Measurements from ENCODE around the gene MACROD2.

The MACROD2 gene

DNA sequence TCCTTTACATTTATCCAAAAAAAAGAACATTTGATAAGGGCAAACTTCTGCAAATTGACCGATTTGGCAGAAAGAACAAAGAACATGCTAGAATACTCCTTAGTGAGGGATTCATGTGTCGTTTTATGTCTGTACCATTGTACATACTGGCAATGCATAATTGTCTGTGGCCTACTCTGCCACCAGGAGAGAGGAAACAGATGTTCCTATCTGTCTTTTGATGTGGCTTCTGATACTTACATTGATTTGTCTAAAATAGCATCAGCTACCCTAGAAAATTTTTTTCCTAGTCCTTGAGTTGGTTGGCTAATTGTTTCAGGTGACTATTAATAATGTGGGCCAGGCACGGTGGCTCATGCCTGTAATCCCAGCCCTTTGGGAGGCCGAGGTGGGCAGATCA is 1923.8 kb downstream of the MACROD2 start:
- DNase-seq (ENCODE audit: low spot score): no peak

DNA sequence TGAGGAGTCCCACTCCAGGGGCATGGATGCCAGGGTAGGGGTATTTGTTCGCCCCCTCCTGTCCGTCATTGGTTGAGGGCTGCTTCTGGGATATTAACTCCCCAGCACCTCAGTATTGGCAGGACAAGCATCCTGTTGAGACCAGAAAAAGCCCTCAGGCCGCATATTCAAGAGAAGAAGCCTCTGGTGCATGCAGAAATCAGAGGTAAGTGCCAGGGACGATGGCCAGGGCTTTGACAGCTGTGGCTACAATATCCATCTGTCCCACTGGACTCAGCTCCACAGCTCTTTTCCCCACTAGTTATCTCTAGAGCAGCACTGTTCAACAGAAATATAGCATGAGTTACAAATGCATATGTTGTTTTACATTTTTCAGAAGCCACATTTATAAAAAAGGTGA is 1926.6 kb downstream of the MACROD2 start:
- no peak for DNase-seq (ENCODE audit: low spot score)

DNA sequence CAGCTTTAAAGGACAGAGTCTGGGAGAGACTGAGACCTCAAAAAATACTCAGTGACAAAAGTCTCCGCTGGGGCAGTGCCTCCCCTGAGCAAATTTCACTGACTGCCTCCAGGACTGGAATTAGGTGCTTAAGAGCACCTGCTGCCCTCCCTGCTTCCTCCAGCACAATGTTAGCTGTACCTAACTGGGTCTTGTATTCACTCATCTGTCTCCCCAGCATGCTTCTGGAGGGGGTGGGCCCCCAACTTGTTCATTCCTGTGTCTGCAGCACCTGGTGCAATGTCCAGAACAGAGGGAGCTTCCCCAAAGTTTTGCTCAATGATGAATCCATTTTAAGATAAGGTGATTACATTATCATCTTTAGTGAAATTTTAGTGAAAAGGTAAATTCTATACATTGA is 1927.2 kb downstream of the MACROD2 start:
- no peak for DNase-seq (ENCODE audit: low spot score)

DNA sequence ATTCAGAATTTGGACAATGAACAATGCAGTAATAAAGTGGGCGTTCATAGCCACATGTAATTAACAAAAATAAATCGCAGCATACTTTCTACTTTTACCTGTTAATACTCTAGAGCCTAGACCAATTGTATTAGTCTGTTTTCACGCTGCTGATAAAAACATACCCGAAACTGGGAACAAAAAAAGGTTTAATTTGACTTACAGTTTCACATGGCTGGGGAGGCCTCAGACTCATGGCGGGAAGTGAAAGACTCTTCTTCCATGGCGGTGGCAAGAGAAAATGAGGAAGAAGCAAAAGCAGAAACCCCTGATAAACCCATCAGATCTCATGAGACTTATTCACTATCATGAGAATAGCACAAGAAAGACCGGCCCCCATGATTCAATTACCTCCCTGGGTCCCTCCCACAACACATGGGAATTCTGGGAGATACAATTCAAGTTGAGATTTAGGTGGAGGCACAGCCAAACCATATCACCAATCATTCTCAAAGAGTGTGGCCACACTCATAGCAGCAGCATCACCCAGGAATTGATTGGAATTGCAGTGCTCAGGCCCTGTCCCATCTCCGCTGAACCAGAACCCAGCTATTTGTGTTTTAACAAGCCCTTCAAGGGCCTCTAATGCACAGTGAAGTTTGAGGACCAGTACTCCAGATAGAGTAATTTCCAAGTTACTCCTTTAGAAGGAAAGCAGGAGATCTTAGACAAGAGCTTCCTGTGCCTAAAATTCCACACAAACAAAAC is 1927.9 kb downstream of the MACROD2 start:
- DNase-seq (ENCODE audit: low spot score): no peak

- no peak for DNase-seq (ENCODE audit: low spot score)
These were observed 1929.2 kb downstream of the MACROD2 start for GRCh38 chr20:15924556-15924955.

DNA sequence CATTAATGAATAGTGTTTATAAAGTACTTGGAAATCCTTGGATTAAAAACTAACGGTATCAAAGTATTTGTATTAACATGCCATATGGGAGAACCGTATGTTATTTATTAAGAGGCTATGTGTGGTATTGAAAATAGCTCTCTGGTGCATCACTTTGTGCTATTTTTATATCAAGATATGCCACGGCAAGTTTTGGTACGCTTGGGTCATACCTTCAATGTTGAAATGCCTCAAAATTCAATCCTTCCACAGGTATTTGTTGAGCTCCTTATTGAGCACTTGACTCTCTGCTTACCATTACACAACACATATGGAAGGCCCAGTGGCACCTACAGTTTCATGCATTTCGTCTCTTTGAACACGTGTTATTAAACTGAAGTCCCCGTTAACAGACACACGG is 1930.1 kb downstream of the MACROD2 start:
- no peak for DNase-seq (ENCODE audit: low spot score)

- DNase-seq (ENCODE audit: low spot score): no peak
These were observed 1932.8 kb downstream of the MACROD2 start for GRCh38 chr20:15927893-15928650.

GRCh38 chr20:15928946-15929345 is 1933.6 kb downstream of the MACROD2 start:
- no peak for DNase-seq (ENCODE audit: low spot score)

DNA sequence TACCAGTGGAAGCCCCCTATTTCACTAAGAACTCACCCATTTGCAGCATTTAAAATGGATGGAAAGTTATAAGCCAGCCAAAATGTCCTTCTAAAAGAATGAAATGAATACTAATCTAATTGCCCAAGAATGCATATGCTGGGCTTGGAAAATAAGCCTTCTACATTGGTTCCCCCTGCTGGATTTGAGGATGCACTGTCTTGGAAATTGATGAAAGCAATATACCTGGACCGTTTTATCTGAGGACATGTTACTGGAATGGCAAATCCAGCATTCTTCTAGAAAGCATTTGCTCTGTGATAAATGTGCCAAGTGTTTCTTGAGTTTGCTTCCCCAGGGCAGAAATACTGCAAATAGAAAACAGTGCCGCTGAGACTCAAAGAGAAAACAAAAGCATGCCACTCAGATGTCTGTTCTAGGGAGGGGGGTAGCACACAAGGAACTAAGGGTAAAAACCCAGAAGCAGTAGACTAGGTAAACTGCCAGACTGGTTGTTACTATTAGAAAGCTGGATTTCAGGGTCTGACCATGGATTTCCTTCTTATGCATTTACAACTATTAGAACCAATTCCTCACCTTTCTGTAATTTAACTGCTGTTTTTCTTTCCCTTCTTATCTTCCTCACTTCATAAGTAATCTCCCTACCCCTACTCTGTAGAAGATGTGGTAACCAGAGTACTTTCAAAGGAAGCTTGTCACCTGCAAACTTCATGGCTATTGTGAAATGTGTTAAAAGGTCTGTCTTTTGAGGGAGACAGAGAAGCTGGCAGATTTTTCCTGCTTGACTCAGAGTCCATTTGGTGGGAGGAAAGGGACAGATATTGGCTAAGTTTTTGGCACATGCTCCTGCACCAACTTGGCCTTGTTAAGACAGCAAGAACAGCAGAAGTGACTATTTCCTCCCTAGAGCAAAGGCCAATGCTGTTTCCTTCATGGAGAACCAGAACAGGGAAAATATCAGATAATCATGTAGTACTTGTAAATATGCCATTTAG is 1935.3 kb downstream of the MACROD2 start:
- DNase-seq (ENCODE audit: low spot score): peak; percentile 62

- DNase-seq (ENCODE audit: low spot score): peak; percentile 8
These were observed 1936.6 kb downstream of the MACROD2 start for GRCh38 chr20:15931897-15932296.

- DNase-seq (ENCODE audit: low spot score): no peak
These were observed 1941.9 kb downstream of the MACROD2 start for GRCh38 chr20:15937179-15937578.

DNA sequence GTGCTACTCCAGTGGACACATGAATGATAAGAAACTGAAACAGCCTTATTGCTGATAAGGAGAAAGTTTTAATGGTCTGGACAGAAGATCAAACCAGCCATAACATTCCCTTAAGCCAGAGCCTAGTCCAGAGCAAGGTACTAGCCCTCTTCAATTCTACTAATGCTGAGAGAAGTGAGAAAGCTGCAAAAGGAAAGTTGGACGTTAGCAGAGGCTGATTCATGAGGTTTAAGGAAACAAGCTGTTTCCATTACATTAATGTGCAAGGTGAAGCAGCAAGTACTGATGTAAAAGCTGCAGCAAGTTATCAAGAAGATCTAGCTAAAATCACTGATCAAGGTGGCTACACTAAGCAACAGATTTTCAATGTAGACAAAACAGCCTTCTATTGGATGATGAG is 1943.5 kb downstream of the MACROD2 start:
- DNase-seq (ENCODE audit: low spot score): no peak

- no peak for DNase-seq (ENCODE audit: low spot score)
These were observed 1944.8 kb downstream of the MACROD2 start for GRCh38 chr20:15940127-15940526.

GRCh38 chr20:15942130-15942529 is 1946.8 kb downstream of the MACROD2 start:
- peak; percentile 96 for DNase-seq (ENCODE audit: low spot score)

- no peak for DNase-seq (ENCODE audit: low spot score)
These were observed 1950.0 kb downstream of the MACROD2 start for GRCh38 chr20:15945289-15945688.

DNA sequence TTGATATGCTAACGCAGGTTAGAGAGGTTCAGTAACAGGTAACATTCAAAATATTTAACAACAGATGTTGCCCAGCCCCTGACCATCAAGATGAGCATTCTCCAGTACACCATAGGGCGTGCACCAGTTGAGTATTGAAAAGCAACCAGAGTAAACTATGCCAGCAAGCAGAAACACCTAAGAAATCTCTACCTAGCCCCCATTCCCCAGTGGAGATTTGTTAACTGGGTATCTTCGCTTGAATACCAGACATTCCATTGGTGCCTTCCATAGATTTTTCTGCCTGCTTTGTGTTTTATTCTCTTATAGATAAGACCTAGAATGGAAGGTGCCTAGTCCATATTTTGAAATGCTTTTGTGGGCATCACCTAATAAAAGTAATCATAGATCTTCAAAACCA is 1954.1 kb downstream of the MACROD2 start:
- DNase-seq (ENCODE audit: low spot score): no peak

DNA sequence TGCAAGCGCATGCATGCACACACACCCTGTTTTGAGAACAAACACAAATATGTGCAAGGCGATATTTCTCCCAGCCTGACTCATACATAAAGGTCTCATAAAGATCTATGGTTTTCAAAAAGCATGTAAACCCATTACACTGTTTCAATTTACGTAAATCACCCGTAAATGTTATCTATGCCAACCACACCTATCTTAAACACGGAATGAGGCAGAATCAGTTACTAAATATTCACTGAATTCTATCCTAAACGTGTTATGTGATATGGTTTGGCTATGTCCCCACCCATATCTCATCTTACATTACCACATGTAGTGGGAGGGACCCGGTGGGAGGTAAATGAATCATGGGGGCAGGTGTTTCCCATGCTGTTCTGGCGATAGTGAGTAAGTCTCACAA is 1956.3 kb downstream of the MACROD2 start:
- peak; percentile 31 for DNase-seq (ENCODE audit: low spot score)

DNA sequence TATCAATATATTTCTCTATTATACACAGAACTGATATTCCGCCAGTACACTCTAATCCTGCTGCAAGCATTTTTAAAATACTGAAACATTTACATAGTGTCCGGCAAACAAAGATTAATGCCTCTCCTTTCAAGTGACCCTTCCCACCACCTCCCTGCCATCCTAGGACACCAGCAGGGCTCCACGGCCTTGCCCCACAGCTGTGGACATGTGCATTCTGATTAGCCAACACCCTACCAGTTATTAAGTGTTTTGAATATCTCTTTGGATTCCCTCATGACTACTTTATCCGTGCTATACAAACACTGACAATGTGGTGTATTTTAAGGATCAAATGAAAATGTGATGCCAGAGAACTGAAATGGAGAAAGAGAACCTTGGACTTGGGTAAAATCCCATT is 1962.8 kb downstream of the MACROD2 start:
- DNase-seq (ENCODE audit: low spot score): no peak

DNA sequence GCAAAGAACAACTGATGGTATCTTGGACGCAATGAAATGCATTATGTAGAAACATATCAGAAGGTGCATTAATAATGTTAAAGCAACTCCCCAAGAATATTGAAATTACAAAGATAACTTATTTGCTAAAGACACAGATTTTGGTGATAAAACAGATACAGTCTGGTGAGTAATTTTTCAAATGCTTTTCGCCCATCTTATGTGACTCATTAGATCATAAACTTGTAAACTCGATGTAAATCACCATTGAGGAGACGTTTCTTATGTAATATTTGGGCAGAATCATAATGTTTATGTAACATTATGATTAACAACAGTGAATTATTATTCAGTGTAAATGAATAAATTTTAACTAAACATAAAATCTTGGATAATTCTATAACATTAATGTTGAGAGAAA is 1969.8 kb downstream of the MACROD2 start:
- no peak for DNase-seq (ENCODE audit: low spot score)

DNA sequence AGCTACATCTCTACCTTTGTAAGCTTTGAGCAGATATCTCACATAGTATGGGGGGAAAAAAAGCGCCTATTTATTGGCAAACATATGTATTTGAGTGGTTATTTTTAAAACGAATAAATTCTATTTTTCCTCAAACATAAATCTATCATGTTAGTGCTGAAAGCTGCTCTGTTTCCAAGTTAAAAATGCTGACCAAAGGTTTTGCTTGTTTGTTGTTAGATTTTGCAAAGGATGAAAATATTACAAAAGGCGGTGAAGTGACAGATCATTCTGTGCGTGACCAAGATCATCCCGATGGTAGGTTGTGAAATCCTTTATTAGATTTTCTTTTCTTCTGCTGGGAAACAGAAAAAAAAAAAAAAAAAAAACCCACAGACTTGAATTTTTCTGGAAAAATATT is 1972.0 kb downstream of the MACROD2 start:
- DNase-seq (ENCODE audit: low spot score): no peak

- peak; percentile 43 for DNase-seq (ENCODE audit: low spot score)
These were observed 1980.9 kb downstream of the MACROD2 start for GRCh38 chr20:15976047-15976736.

- DNase-seq (ENCODE audit: low spot score): no peak
These were observed 1981.7 kb downstream of the MACROD2 start for GRCh38 chr20:15977026-15977425.

All from kidney tubule cell (primary cell).